HG02938 (cell line): ENCODE data around the gene TPO.

Experiments used
- ATAC-seq: cut with Tn5 transposase; IDR thresholded peaks from one replicate; pipeline ENCODE4 v1.9.1; 2021; ENCODE audit warnings: mild to moderate bottlenecking, moderate library complexity; ENCODE audit not compliant: unreplicated experiment

The TPO gene

GRCh38 chr2:1518331-1518803 is 105.1 kb downstream of the TPO start:
- no peak for ATAC-seq

GRCh38 chr2:1518867-1519530 is 105.7 kb downstream of the TPO start:
- no peak for ATAC-seq

GRCh38 chr2:1521191-1521877 is 108.1 kb downstream of the TPO start:
- ATAC-seq = no peak

GRCh38 chr2:1521878-1522830 is 108.9 kb downstream of the TPO start:
- no peak for ATAC-seq

GRCh38 chr2:1527153-1527992 is 114.1 kb downstream of the TPO start:
- ATAC-seq = no peak

- ATAC-seq = no peak
Measured at GRCh38 chr2:1528273-1529064, 115.2 kb downstream of the TPO start.

GRCh38 chr2:1538663-1539062 is 125.4 kb downstream of the TPO start:
- ATAC-seq = no peak

- no peak for ATAC-seq
Measured at GRCh38 chr2:1539441-1539840, 126.2 kb downstream of the TPO start.

GRCh38 chr2:1539973-1540372 is 126.7 kb downstream of the TPO start:
- no peak for ATAC-seq

- no peak for ATAC-seq
Measured at GRCh38 chr2:1540481-1540880, 127.2 kb downstream of the TPO start.

- no peak for ATAC-seq
Measured at GRCh38 chr2:1541040-1541439, 127.8 kb downstream of the TPO start.

GRCh38 chr2:1541819-1542475 is 128.7 kb downstream of the TPO start:
- ATAC-seq = no peak

- ATAC-seq = no peak
Measured at GRCh38 chr2:1542971-1543370, 129.7 kb downstream of the TPO start.

GRCh38 chr2:1543776-1544477 is 130.7 kb downstream of the TPO start:
- ATAC-seq = no peak

GRCh38 chr2:1544478-1545069 is 131.3 kb downstream of the TPO start:
- ATAC-seq = no peak

GRCh38 chr2:1546023-1546591 is 132.8 kb downstream of the TPO start:
- no peak for ATAC-seq

- no peak for ATAC-seq
Measured at GRCh38 chr2:1546901-1547300, 133.6 kb downstream of the TPO start.
